Stimulated activated naive CD4-positive, alpha-beta T cell (primary cell): ENCODE measurements around the gene AUTS2.

Source experiments
- DNase-seq, 6 experiments: peaks; one replicate each; lab custom pipeline; 2025; lab: John Stamatoyannopoulos, UW

The AUTS2 gene

GRCh38 chr7:70188901-70189650 is 590.8 kb downstream of the AUTS2 start:
- no peak for DNase-seq

- no peak for DNase-seq
These were observed 591.5 kb downstream of the AUTS2 start for GRCh38 chr7:70189776-70190175.

- DNase-seq: no peak
These were observed 592.0 kb downstream of the AUTS2 start for GRCh38 chr7:70190281-70190680.

GRCh38 chr7:70193514-70193913 is 595.2 kb downstream of the AUTS2 start:
- DNase-seq: no peak

GRCh38 chr7:70208236-70209063 is 610.2 kb downstream of the AUTS2 start:
- no peak for DNase-seq

GRCh38 chr7:70210200-70210935 is 612.1 kb downstream of the AUTS2 start:
- DNase-seq: no peak

- no peak for DNase-seq
These were observed 612.6 kb downstream of the AUTS2 start for GRCh38 chr7:70210936-70211310.

GRCh38 chr7:70212281-70212680 is 614.0 kb downstream of the AUTS2 start:
- no peak for DNase-seq

- no peak for DNase-seq
These were observed 615.8 kb downstream of the AUTS2 start for GRCh38 chr7:70214071-70214470.

- DNase-seq: no peak
These were observed 617.2 kb downstream of the AUTS2 start for GRCh38 chr7:70215491-70215890.

GRCh38 chr7:70217571-70217970 is 619.3 kb downstream of the AUTS2 start:
- no peak for DNase-seq

- no peak for DNase-seq
These were observed 619.7 kb downstream of the AUTS2 start for GRCh38 chr7:70218006-70218405.

GRCh38 chr7:70219061-70219460 is 620.8 kb downstream of the AUTS2 start:
- DNase-seq: no peak

GRCh38 chr7:70229242-70229641 is 631.0 kb downstream of the AUTS2 start:
- DNase-seq: no peak

- no peak for DNase-seq
These were observed 632.5 kb downstream of the AUTS2 start for GRCh38 chr7:70230761-70231160.

GRCh38 chr7:70233776-70234175 is 635.5 kb downstream of the AUTS2 start:
- no peak for DNase-seq

GRCh38 chr7:70237256-70237655 is 639.0 kb downstream of the AUTS2 start:
- no peak for DNase-seq

- DNase-seq: no peak
These were observed 639.7 kb downstream of the AUTS2 start for GRCh38 chr7:70237831-70238575.

- no peak for DNase-seq
These were observed 641.6 kb downstream of the AUTS2 start for GRCh38 chr7:70239918-70240317.

- DNase-seq: no peak
These were observed 642.6 kb downstream of the AUTS2 start for GRCh38 chr7:70240873-70241272.

- DNase-seq: no peak
These were observed 643.4 kb downstream of the AUTS2 start for GRCh38 chr7:70241536-70242175.
